HG03469 (cell line): Measurements from ENCODE around the gene SNX1.
"Not testable (repeated sequence)": the region's sequence is repeated elsewhere in the genome, so short reads cannot be mapped to it uniquely, and the experiment has no call there.

Experiments
- ATAC-seq: cut with Tn5 transposase; IDR thresholded peaks from one replicate; pipeline ENCODE4 v1.9.1; 2021; ENCODE audit warnings: mild to moderate bottlenecking, moderate library complexity, moderate number of reproducible peaks; ENCODE audit not compliant: unreplicated experiment

The SNX1 gene

GRCh38 chr15:64071931-64072765 is 23.6 kb upstream of the SNX1 start:
- no peak for ATAC-seq

GRCh38 chr15:64072812-64073211 is 23.0 kb upstream of the SNX1 start:
- ATAC-seq = no peak

GRCh38 chr15:64073496-64073895 is 22.3 kb upstream of the SNX1 start:
- not testable (repeated sequence) for ATAC-seq

GRCh38 chr15:64082757-64083156 is 13.0 kb upstream of the SNX1 start:
- no peak for ATAC-seq

GRCh38 chr15:64089543-64090280 is 6.1 kb upstream of the SNX1 start:
- ATAC-seq = no peak

GRCh38 chr15:64090527-64090926 is 5.3 kb upstream of the SNX1 start:
- ATAC-seq = no peak

GRCh38 chr15:64092075-64092820 is 3.5 kb upstream of the SNX1 start:
- no peak for ATAC-seq

GRCh38 chr15:64092864-64093626 is 2.7 kb upstream of the SNX1 start:
- ATAC-seq = no peak

- ATAC-seq = peak; percentile 49
Measured at GRCh38 chr15:64093627-64094417, 2.0 kb upstream of the SNX1 start, which contains the start of gene CIAO2A. TSS of gene CIAO2A (minus strand) at chr15:64093838. CDS start at chr15:64093768, 70 bp downstream.

- ATAC-seq = no peak
Measured at GRCh38 chr15:64095431-64095794, 369 bp upstream of the SNX1 start.

GRCh38 chr15:64096668-64097384 is 1.0 kb downstream of the SNX1 start:
- no peak for ATAC-seq

GRCh38 chr15:64099379-64099778 is 3.6 kb downstream of the SNX1 start:
- no peak for ATAC-seq

- no peak for ATAC-seq
Measured at GRCh38 chr15:64100958-64101357, 5.2 kb downstream of the SNX1 start.

GRCh38 chr15:64102497-64102896 is 6.7 kb downstream of the SNX1 start:
- no peak for ATAC-seq

- no peak for ATAC-seq
Measured at GRCh38 chr15:64105113-64105704, 9.4 kb downstream of the SNX1 start.

- ATAC-seq = no peak
Measured at GRCh38 chr15:64107337-64107736, 11.6 kb downstream of the SNX1 start.

GRCh38 chr15:64110108-64110701 is 14.4 kb downstream of the SNX1 start:
- ATAC-seq = not testable (repeated sequence)

GRCh38 chr15:64110950-64111678 is 15.3 kb downstream of the SNX1 start:
- ATAC-seq = no peak
